ENCODE measurements around the gene MBD2.
A peak's percentile ranks its signal among the peaks of the same experiment; 100 is the strongest.
"Not testable (repeated sequence)": the region's sequence is repeated elsewhere in the genome, so short reads cannot be mapped to it uniquely, and the experiment has no call there.

MBD2 gene, protein sequence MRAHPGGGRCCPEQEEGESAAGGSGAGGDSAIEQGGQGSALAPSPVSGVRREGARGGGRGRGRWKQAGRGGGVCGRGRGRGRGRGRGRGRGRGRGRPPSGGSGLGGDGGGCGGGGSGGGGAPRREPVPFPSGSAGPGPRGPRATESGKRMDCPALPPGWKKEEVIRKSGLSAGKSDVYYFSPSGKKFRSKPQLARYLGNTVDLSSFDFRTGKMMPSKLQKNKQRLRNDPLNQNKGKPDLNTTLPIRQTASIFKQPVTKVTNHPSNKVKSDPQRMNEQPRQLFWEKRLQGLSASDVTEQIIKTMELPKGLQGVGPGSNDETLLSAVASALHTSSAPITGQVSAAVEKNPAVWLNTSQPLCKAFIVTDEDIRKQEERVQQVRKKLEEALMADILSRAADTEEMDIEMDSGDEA

DNA sequence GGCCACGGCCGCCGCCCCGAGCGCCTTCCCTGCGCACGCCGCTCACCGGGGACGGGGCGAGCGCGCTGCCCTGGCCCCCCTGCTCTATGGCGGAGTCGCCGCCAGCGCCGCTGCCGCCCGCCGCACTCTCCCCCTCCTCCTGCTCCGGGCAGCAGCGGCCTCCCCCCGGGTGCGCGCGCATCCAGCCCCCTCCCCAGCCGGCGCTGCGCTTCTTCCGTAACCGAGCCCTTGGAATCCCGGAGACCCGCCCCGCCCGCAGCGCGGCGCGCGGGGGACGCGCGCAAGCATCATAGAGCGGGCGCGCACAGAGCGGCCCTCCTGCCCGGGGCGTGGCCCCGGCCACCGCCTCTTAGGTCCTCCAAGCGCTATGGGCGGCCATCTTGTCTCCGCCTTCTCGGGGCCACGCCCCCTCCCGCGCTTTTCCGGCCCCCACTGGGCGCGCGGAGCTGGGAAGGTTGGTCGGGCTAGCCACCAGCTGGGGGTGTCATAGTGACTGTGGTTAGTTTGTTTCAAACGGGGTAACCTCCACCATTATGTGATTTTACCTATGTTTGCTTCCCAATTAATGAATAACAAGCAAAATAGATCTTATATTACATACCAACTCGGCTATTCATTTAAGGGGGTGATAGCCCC, at the start of gene MBD2:
Gene MBD2, minus strand, starts transcription at position 291 of the 636 bp plus-strand sequence. Its CDS starts 110 bp downstream, at position 181.
- peak; percentile 91 to 93 for DNase-seq (ENCODE audit: low read depth in 2 of 2)

DNA sequence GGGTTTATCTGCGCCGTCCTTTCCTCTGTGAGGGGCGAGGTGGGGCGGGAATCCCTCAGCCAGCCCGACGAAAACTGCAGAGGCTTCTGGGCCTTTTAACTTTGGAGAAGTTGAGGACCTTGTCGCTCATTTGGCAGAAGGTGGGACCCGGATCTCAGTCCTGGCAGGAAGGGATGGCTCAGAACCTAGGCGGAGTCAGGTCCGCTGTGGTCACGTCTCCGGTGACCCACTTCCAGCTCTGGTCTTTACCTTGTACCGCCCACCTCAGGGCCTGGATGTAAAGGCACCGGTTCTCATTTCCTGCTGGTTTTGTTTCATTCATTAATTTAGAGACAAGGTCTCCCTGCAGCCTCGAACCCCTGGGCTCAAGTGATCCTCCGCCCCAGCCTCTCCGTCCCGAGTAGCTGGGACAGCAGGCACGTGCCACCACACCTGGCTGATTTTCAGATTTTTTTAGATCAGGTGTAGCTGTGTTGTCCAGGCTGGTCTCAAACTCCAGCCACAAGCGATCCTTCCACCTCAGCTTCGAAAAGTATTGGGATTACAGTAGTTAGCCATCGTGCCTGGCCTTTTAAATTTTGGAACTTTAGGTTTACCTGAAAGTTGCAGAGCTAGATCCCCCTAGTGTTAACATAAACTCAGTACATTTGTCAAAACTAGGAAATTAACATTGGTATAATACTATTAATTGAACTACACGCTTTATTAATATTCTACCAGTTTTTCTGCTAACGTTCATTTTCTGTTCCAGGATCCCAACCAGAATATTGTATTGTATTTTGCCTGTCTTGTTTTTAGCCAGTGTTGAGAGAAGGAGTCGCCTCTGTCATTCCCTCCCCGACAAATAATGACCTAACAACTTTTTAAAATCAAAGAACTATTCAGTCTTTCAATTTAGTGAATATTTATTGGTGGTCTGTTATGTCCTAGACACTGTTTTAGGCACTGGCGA, 45.7 kb upstream of the MBD2 start:
- no peak for DNase-seq (ENCODE audit: low read depth in 2 of 2)

DNA sequence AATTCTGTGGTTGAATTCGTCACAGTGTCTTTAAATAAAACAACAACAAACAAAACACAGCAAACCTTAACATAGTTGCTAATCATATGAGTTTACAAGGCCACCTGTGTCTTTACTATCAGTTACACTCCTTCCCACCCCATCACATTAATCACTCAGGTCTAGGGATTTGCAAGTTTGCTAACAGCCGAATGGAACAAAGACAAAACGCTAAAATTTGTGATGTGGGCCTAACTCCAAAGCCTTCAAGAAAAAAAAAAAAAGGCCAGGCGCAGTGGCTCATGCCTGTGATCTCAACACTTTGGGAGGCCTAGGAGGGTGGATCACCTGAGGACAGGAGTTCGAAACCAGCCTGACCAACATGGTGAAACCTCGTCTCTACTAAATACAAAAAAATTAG, 44.3 kb upstream of the MBD2 start:
- DNase-seq (ENCODE audit: low read depth in 2 of 2): no peak

DNA sequence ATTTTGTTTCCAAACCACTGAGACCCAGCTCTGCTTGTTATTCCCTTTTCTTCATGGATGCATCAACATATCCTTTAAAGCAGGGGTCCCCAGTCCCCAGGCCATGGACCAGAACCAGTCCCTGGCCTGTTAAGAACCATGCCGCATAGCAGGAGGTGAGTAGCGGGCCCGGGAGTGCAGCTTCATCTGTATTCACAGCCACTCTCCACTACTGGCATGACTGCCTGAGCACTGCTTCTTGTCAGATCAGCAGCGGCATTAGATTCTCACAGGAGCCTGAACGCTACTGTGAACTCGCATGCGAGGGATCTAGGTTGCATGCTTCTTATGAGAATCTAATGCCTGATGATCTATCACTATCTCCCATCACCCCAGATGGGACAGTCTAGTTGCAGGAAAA, 43.2 kb upstream of the MBD2 start:
- no peak for DNase-seq (ENCODE audit: low read depth in 2 of 2)

DNA sequence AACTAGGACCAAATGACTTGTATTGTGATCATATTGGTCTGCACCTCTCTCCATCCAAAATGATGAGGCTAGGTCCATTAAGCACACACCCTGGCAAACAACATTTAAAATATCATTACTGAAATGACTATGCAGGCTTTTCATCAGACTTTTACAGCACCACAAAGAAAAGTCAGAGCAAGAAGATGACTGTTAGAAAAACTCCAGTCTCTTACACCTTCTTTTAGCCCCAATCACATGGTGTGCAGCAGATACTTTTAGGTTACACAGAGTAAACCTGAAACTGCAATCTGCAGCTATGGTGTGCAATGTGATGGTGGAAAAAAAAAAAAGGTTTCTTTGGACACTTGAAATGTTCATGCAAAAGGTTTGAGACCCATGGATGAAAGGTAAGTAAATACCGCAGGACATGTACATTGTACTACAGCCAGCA, 39.5 kb upstream of the MBD2 start:
- no peak for DNase-seq (ENCODE audit: low read depth in 2 of 2)

DNA sequence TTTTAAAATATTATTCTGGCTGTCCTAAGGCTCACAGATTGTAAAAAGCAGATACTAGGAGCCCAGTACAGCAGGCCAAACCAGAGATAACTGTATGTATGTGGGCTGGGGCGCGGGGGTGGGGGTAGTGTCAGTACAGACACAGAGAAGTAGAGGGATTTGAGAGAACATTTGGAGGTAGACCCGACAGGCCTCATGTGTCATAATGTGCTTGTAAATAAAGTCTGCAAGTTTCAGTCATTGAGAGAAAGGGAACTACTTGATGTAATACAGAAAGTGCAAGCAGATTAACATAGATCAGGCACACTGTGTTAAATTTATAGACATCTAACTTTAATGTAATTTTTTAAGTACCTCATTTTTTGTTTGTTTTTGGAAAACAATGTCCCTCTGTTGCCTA, 37.4 kb upstream of the MBD2 start:
- DNase-seq (ENCODE audit: low read depth in 2 of 2): no peak

DNA sequence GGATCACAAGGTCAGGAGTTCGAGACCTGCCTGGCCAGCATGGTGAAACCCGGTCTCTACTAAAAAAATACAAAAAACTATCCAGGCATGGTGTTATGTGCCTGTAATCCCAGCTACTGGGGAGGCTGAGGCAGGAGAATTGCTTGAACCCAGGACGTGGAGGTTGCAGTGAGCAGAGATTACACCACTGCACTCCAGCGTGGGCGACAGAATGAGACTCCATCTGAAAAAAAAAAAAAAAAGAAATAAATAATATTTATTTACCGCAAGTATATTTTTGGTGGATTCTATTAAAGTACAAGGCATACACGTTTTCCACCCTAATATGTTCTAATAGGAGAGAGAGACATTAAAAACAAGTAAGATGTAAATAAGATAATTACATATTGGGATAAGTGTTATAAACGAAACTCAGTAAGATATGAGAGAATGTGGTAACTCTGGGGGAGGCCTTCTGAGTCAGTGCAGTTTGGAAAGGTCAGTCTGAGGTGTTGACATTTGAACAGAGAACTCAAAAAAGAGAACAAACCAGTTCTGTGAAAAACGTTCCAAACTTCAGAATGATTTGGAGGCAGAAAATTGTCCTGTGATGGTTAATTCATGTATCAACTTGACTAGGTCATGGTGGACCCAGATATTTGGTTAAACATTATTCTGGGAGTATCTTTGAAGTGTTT, 36.1 kb upstream of the MBD2 start:
- no peak for DNase-seq (ENCODE audit: low read depth in 2 of 2)

DNA sequence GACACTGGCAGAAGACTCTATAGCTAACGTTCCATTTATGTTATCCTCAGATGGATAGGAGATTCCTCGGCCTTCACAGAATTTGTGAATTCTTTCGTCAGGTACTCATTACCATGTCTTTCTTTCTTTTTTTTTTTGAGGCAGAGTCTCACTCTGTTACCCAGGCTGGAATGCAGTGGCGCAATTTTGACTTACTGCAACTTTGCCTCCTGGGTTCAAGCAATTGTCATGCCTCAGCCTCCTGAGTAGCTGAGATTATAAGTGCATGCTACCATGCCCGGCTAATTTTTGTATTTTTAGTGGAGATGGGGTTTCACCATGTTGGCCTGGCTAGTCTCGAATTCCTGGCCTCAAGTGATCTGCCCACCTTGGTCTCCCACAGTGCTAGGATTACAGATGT, 33.3 kb upstream of the MBD2 start:
- not testable (repeated sequence) for DNase-seq (ENCODE audit: low read depth in 2 of 2)

DNA sequence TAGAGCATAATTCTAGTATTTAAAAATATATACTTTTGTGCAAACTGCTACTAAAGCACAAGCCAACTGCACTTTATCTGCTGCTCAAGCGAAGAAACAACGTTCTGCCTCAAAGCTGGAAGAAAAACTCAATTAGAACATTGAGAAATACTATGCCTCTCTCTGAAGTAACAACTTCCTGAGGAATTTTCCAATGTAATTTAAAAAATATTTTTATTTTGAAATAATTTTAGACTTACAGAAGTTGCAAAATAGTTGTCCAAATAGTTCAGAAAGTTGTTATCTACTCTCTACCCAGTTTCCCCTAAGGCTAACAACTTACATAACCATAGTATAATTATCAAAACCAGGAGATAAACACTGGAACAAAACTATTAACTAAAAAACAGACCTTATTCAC, 32.5 kb upstream of the MBD2 start:
- DNase-seq (ENCODE audit: low read depth in 2 of 2): no peak

DNA sequence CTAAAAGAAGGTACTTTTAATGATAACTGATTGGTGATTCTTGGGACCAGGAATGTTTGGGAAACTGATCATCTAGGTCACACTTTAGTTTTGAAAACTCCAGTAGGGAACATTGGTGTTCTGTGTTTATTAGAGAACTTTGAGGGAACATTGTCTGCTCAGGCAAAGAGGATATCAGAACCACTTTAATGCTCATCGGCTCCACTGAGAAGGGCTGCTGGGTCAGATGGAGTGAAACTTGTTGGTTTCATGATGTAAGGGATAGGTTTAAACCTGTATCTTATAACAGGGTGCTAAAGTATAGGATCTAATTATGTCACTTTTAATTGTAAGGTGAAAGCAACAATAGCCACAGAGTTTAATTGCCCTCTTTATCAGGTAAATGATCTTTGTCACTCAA, 30.7 kb upstream of the MBD2 start:
- no peak for DNase-seq (ENCODE audit: low read depth in 2 of 2)

DNA sequence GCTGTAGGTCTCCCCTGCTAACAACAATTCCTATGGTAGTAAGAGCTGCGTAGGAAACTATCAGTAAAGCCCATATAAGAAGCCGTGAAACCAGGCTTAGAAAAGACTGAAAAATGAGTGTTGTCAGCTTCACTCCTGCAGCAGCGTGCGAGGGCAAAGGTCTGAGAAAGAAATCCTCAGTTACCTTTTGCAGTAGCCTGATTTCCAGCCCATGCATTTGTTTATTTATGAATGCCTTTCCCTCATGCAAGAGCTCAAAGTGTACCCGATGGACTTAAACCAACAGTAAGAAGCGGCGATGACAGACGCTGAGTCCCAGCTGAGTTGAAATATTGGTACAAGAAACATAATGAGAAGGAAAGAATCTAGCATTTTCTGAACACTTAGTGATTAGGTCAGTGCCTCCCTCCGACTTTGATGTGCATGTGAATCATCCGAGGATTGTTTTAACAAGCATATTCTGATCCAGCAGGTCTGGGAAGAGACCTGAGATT, 29.8 kb upstream of the MBD2 start:
- no peak for DNase-seq (ENCODE audit: low read depth in 2 of 2)

DNA sequence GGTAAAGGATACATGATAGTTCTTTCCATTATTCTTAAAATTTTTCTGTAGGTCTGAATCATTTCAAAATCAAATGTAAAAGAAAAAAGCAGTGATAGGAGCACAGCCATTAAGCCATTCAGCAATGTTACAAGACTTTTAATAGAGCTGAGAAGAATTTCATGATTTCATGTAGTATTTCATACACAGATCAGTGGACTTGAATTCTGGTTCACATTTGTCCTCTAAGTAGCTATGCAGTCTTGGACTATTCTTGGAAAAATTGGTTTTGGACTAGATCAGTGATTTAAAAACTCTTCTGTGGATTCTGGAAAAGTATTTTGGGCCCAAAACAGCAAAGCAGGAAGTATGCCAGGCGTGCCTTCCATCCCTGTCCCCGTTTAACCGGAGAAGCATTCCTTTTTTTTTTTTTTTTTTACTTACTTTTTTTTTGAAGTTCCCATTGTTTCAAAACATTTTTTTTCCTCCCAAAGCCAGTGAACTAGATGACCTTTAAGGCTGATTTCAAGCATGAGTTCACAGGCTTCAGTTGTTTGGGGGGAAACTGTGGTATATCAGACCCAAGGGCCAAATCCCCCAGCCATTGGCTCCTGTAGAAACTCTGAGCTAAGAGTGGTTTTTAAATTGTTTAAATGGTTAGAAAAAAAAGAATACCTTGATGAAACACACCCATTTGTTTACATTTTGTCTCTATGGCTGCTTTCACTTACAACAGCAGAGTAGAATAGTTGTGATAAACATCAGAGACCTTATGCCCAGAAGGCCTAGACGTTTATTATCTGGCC, 27.3 kb upstream of the MBD2 start:
- no peak for DNase-seq (ENCODE audit: low read depth in 2 of 2)

DNA sequence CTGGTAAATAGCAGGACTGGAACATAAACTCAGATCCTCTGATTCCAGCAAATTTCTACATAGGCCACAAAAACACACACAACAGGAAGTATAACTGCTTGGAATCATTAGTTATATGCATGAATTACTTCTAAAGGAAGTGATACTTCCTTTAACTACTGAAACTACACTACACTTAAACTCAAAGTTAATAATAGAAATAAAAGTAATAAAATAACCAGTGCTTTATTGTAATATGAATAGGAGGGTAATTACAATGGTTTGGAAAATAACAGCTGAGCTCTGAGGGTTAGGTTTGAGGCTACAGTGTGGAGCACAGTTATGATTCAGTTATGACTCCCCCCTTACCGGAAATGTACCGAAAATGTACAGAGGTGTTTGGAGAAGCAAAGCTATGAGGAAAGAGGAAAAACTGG, 26.4 kb upstream of the MBD2 start:
- no peak for DNase-seq (ENCODE audit: low read depth in 2 of 2)

DNA sequence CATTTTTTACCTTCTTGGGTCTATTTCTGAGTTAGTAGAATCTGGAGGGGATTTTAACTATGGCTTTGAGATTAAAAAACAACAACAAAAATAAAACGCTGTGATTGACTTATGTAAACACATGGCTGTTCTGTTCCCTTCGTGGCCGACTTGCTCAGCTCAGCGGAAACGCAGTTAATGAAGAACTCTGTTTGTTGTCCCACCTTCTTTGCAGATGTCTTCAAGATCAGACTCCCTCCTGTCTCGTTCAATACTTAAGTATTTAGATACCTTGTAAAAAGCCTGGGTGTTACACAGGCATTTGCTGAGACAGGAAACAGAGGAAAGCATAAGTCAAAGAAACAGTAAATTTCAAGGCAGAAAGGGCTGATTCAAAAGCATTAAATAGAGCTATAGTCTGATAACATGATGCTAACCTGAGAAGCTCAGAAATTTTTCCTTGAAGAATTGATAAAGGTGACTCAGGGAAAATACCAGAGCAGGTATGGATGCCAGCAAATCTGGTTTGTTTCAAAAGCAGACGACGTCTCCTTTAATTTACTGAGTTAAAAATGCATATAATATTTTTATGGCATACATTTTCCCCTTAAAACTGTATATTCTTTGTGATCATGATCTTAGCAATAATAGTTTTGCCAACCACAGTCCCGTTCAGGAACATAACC, 23.2 kb upstream of the MBD2 start:
- DNase-seq (ENCODE audit: low read depth in 2 of 2): no peak

DNA sequence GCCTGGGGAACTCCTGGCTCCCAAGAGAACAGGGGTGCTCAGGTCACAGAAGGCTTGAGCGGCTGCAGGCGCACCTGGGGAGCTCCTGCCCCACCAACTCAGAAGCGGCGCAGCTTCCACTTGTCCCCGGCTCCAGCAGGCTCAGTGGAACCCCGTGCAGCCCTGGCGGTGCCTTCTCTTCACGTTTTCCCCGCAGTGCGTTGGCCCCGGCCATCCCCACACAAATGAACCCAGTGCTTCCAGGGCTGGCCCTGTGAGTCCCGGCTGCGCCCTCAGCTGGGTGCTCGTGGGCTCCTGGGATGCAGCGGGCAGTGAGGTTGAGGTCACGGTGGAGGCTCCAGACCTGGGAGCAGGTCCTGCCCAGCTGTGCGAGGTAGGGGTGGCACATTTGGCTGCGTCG, 17.9 kb upstream of the MBD2 start:
- no peak for DNase-seq (ENCODE audit: low read depth in 2 of 2)

DNA sequence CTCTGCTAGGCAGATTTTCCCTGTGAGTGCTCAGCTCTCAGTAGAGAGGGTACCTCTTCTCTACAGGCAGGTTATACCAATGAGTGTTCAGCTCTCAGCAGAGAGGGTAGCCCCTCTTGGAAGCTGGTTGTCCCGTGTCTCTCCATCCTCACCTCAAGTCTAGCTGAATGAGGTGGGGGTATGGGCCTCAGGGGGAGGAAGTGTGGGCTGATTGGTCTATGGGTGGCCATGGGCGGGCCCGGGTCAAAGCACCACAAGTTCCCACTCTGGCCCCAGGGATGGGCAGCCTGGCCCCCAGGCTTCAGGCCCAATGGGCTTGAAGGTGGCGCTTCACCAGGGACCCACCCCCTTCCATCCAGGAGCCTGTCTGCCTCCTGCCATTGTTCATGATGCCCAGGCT, 17.0 kb upstream of the MBD2 start:
- DNase-seq (ENCODE audit: low read depth in 2 of 2): no peak

DNA sequence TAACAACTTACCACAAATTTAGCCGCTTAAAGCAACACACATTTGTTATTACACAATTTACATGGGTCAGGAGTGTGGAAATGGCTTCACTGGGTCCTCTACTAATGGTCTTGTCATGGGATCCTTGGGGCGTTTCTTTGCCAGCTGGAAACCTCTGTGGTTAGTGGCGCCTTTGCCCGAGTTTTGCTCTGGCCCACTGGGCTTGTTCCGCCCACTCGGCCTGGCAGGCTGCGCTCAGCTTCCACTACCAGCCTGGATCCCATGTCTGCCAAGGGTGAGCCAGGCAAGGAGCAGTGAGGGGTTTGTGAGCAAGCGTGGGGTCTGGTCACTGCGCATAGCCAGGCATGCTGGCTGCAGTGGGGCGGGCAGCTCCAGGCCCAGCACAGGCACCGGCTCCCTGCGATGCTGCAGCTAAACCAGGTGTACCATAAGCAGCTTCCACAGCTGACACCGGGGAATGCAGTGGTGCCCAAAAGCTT, 16.2 kb upstream of the MBD2 start:
- no peak for DNase-seq (ENCODE audit: low read depth in 2 of 2)

DNA sequence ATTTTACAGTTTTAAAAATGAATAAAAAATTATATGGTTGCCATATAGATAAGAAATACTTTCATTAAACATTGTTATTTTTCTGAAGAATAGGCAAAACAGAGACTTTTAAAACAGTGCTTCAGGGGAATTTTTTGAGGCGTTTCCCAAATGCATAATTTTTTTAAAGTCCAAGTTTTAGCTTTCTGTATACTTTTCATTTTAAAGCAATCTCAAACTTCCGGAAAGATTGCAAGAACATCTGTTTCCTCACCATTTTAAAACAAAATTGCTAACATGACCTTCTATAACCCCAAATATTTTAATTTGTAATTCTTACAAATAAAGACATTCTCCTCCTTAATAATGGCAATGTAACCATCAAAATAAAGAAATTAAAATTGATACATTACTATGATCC, 15.1 kb upstream of the MBD2 start:
- DNase-seq (ENCODE audit: low read depth in 2 of 2): no peak

DNA sequence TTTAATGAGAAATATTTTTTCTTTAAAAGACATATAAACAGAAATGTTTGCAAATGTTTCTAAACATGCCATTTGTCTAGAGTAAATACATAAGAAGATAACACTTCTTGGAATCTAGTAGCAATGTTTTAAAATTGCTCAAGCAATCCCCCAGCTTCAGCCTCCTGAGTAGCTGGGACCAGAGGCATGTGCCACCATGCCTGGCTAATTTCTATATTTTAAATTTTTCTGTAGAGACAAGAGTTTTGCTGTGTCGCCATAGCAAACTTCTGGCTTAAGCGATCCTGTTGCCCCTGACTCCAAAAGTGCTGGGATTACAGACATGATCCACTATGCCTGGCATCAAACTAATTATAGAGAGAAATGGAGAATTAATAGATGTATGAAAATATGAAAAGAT, 14.6 kb upstream of the MBD2 start:
- DNase-seq (ENCODE audit: low read depth in 2 of 2): no peak

All from fibroblast of skin of left quadriceps (primary cell).